IPS-NIHi11 (cell line): ENCODE data around the gene ITM2B.
A peak's percentile ranks its signal among the peaks of the same experiment; 100 is the strongest.
"Not testable (repeated sequence)": the region's sequence is repeated elsewhere in the genome, so short reads cannot be mapped to it uniquely, and the experiment has no call there.

Source experiments
- DNase-seq: peaks from one replicate; pipeline ENCODE4 v3.0.0; 2012; ENCODE audit warnings: mixed read lengths, low spot score

Gene ITM2B

DNA sequence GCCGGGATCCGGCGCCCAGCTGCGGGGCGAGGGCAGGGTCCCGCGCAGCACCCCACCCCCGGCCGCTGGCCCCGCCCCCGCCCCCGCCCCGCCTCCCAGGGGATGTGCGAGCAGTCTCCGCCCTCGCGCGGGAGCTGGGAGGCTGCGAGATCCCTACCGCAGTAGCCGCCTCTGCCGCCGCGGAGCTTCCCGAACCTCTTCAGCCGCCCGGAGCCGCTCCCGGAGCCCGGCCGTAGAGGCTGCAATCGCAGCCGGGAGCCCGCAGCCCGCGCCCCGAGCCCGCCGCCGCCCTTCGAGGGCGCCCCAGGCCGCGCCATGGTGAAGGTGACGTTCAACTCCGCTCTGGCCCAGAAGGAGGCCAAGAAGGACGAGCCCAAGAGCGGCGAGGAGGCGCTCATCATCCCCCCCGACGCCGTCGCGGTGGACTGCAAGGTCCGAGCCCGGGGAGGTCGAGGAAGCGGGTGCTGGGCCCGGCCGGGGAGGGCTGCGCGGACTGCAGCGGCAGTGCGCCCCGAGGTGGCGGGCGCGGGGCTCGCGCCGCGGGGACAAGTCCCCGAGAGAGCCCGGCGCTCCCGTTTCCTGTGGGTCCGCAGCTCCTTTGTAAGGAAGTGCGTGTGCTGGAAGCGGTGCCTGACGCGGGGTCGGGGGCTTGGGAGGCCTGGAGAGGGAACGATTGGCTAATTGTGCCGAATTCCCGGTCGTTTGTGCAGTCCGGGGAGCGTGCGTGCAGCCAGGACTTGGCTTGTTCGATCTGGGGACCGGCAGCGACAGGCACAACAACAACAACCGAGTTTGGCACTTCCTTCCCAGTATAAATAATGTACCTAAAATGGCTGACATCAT, at the start of gene ITM2B:
Gene ITM2B, plus strand, starts transcription at position 161 of the 843 bp plus-strand sequence. Its CDS starts 155 bp downstream, at position 316.
- peak; percentile 91 for DNase-seq

GRCh38 chr13:48184260-48184659, 48.7 kb upstream of the ITM2B start:
- no peak for DNase-seq

GRCh38 chr13:48185018-48185417, 48.0 kb upstream of the ITM2B start:
- DNase-seq: no peak

DNA sequence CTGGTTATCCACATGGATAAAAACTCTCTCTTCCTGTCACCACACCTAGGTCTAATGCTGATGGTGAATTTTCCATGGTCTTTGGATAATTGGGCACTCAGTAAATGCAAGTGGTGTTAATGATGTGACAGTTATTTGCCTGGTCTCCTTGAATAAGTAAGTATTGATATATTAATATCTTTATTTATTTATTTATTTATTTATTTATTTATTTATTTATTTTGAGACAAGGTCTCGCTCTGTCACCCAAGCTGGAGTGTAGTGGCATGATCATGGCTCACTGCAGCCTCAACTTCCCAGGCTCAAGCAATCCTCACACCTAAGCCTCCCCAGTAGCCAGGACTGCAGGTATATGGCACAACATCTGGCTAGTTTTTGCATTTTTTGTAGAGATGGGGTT, 46.3 kb upstream of the ITM2B start:
- no peak for DNase-seq

- no peak for DNase-seq
Observed at GRCh38 chr13:48188131-48188530, 44.9 kb upstream of the ITM2B start.

- DNase-seq: no peak
Observed at GRCh38 chr13:48188601-48189000, 44.4 kb upstream of the ITM2B start.

DNA sequence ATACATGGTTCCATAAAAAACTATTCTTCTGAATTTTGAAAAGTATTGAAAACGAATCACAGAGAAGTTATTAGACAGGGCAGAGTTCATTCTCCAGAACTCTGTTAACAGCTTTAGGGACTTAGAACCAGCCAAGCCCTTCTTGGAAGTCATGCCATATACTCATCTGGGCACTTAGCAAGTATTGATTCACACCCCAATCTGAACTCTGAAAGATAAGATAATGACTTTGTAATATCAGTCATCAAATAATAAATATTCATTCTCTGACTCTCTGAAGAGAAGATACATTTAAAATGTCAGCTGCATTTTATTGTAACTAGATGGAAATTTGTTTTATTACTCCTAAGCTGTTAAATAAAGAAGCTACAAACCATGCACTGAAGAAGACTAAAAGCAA, 43.8 kb upstream of the ITM2B start:
- DNase-seq: no peak

DNA sequence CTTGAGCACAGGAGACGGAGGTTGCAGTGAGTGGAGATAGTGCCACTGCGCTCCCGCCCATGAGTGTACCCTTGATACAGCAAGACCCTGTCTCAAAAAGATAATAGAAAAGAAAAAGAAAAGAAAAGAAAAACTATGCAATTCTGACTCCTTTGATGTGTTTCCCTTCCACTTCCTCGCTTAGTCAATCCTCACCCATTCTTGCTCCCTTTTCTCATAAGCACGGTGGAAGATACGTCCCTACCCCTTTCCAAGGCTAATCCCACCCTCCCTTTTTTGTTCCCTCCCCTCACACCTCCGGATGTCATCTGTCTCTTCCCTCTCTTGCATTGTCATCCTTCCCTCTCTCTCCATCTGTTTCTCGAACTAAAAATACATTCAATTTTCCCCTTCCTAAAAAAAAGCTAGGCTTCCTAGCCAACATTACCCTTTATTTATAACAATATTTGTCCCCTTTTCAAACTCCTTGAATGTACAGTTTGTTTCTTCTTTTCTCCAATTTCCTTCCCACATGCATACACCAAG, 40.5 kb upstream of the ITM2B start:
- no peak for DNase-seq

DNA sequence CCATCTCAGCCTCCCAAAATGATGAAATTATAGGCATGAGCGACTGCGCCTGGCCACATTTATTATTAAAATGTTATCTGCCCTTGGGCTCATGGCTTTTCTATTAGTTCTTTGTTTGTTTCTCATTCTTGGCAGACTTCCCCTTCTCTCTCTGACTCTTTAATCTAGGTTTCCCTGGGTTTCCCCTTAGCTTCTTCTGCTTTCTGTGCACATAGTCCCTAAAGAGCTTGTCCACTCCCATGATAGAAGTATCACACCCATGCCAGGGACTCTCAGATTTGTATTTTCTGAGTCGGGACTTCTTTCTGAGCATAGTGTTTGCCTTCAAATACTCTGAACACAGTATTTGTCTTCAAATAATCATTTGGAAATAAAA, 38.6 kb upstream of the ITM2B start:
- DNase-seq: no peak

DNA sequence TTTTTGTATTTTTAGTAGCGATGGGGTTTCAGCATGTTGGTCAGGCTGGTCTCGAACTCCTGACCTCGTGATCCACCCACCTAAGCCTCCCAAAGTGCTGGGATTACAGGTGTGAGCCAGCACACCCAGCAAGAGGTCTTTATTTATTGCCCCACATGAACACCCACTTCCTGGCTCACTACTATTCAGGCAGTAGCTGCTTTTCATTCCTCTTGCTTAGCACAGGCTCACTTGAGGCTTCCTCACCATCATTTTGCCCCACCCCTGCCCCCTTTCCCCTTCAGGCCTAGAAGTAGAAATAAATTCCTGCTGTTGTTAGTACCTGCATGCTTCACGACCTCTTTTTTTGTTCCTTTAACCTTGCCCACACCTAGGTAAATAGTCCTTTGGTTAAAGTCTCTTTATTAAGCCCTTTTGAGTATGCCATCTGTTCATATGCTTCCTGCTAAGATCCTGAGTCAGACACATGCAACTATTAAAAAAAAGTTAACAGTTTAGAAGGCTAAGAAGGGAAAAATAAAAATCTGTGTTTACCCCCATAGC, 33.5 kb upstream of the ITM2B start:
- DNase-seq: no peak

DNA sequence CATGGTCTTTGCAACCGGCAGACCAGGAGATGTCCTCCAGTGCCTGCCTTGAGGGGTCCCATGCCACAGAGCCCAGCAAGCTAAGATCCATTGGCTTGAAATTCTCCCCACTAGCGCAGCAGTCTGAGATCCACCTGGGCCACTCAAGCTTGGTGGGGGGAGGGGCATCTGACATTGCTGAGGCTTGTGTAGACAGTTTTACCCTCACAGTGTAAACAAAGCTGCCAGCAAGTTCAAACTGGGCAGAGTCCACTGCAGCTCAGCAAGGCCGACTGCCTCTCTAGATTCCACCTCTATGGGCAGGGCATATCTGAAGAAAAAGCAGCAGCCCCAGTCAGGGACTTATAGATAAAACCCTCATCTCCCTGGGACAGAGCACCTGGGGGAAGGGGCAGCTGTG, 32.0 kb upstream of the ITM2B start:
- DNase-seq: no peak

DNA sequence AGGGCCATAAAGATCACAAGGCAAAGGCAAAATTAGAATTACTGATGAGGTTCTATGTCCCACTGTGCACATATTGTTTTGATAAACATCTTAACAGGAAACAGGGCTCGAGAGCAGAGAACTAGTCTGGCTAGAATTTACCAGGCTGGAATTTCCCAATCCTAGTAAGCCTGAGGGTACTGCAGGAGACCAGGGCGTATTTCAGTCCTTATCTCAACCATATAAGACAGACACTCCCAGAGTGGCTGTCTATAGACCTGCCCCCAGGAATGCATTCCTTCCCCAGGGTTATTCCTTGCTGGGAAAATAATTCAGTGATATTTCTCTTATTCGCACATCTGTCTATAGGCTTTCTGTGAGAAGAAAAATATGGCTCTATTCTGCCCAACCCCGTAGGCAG, 25.8 kb upstream of the ITM2B start:
- DNase-seq: not testable (repeated sequence)

- no peak for DNase-seq
Observed at GRCh38 chr13:48210178-48210577, 22.8 kb upstream of the ITM2B start.

DNA sequence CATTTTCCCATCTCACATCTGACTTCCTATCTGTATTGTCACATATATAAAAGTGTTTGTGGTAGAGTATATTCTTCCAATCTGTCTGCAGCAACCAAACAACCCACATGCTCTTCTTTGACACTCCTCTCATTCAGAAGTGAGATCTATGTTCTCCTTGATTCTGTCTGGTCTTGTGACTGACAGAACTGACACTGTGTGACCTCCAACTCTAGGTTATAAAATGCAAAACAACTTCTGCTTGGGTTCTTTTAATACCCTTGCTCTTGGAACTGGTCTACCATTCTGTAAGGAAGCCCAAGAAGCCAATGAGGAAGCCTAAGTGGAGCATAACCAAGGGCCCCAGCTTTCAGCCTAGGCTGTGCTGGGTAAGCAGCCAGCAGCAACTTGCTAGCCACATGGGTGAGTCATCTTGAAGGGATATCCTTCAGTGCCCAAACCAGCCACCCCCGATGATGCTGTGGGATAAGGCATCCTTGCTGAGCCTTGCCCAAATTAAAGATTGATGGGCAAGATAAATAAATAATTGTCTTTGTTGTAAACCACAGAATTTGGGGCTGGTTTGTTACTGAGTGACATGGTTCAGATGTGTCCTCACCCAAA, 18.4 kb upstream of the ITM2B start:
- DNase-seq: no peak

- DNase-seq: not testable (repeated sequence)
Observed at GRCh38 chr13:48215511-48216203, 17.3 kb upstream of the ITM2B start.

GRCh38 chr13:48216204-48216711, 16.7 kb upstream of the ITM2B start:
- no peak for DNase-seq

GRCh38 chr13:48220592-48220980, 12.4 kb upstream of the ITM2B start:
- no peak for DNase-seq

DNA sequence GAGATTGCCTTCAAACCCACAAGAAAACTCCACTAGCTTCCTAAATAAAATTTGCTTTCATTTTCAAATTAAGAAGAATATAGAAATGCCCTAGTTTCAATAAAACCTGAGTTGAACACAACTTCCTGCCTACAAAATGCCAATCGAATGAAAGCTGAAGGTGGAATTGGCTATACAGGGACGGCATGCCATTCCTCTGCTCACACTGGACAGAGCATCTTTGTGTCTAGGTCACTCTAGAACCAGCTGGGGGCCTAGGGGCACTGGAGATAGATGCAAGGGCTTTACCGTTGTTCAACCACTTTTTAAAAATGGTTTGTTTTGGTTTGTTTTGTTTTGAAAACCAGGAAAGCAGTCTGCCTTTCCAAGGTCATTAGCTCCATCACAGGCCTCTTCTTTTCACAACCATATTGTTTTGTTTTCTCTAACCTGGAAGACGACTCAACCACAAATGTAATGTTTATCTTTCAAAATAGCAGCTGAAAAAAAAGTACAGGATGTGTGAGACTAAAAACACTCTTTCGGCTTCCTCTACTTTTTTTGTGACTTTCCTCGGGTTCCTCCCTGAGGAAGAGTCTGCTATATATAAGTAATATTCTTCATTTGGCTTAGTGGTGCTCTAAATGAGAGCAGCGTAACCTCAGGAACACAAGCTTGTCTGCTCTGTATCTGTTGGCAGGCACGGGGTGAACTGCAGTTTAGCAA, 11.9 kb upstream of the ITM2B start:
- no peak for DNase-seq

DNA sequence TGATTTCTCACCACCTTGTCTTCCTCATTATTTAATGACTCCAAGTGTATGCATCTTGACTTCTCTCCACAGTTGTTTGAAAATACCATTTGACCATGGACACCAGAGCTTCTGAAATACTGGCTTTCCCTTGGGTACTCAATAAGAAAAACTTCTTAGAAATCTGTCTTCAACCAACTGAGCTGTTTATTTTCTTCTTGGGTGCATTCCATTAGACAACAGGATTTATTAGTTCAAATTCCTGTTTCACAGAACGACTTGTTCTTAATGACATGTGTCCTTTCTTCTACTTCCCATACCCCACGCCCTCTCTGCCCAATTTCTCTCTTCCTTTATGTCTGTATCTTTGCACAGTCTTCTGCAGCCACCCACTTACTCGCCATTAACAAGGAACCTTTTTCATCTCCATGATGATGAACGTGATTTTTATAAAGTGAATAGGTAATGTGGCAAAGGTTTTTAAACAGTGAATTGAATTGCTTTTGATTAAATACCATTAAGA, 11.3 kb upstream of the ITM2B start:
- DNase-seq: no peak

DNA sequence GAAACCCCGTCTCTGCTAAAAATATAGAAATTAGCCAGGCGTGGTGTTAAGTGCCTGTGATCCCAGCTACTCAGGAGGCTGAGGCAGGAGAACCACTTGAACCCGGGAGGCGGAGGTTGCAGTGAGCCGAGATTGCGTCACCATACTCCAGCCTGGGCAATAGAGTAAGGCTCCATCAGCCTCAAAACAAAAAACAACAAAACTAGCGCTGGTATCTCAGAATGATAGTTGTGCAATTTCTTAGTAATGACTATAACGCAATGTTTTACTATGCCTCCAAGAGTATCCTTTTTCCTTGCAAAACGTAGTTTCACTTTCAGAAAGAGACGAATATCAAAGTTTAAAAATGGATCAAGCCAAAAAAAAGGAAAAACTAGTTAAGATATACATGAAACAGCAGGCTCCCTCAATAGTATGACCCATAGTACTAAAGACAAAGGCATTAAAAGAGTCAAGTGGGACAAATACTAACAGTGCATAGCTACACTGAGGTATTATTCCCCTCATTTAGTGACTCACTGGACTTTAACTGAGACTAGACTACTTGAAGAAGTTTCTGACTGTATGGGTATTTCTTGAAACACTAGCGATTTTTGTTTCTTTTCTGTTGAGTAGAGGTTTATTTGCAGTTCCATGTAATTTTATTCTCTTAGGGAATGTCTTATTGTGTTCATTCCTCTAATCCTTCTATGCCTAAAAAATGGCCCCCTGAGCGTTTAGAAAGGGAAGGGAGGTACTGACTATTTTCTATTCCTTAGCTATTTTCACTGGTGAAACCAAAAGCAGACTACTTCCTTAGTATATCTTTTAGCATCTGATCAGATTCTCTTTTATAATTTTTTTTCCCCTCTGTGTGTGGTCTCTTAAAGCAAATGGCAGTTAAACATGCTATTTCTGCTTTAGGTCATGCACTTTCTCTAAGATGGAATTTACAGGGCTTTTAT, 10.4 kb upstream of the ITM2B start:
- DNase-seq: no peak
